GM11168 (cell line): ENCODE data around the gene TACC2.

ENCODE experiments used
- in situ Hi-C: fragments of 300-500 bp; cut with MboI; formaldehyde crosslinking; loops from one replicate; pipeline ENCODE4 v1.12.0; 2022; ENCODE audit warnings: low sequenced_read_pairs; ENCODE audit not compliant: unreplicated experiment

Gene TACC2

GRCh38 chr10:122282253-122282671, 293.3 kb downstream of the TACC2 start:
- in situ Hi-C loops = loop anchor here (25.0 kb wide), 1 partner anchor 280 kb away; the partner anchor contains the start of gene DMBT1

GRCh38 chr10:122282909-122283308, 293.9 kb downstream of the TACC2 start:
- in situ Hi-C loops = loop anchor here (25.0 kb wide), 1 partner anchor 279 kb away; the partner anchor contains the start of gene DMBT1

GRCh38 chr10:122285506-122286444, 296.8 kb downstream of the TACC2 start:
- in situ Hi-C loops = loop anchor here (25.0 kb wide), 1 partner anchor 277 kb away; the partner anchor contains the start of gene DMBT1

GRCh38 chr10:122286867-122287266, 297.9 kb downstream of the TACC2 start:
- in situ Hi-C loops = loop anchor here (25.0 kb wide), 1 partner anchor 275 kb away; the partner anchor contains the start of gene DMBT1

- in situ Hi-C loops = loop anchor here (25.0 kb wide), 1 partner anchor 275 kb away; the partner anchor contains the start of gene DMBT1
Observed at GRCh38 chr10:122287570-122287969, 298.6 kb downstream of the TACC2 start.

- in situ Hi-C loops = loop anchor here (25.0 kb wide), 1 partner anchor 274 kb away; the partner anchor contains the start of gene DMBT1
Observed at GRCh38 chr10:122288262-122288661, 299.3 kb downstream of the TACC2 start.

GRCh38 chr10:122288917-122289316, 300.0 kb downstream of the TACC2 start:
- in situ Hi-C loops = loop anchor here (25.0 kb wide), 1 partner anchor 273 kb away; the partner anchor contains the start of gene DMBT1

- in situ Hi-C loops = loop anchor here (25.0 kb wide), 1 partner anchor 272 kb away; the partner anchor contains the start of gene DMBT1
Observed at GRCh38 chr10:122290334-122290733, 301.4 kb downstream of the TACC2 start.

- in situ Hi-C loops = loop anchor here (25.0 kb wide), 1 partner anchor 271 kb away; the partner anchor contains the start of gene DMBT1
Observed at GRCh38 chr10:122290833-122291532, 302.0 kb downstream of the TACC2 start.

GRCh38 chr10:122291739-122292138, 302.8 kb downstream of the TACC2 start:
- in situ Hi-C loops = loop anchor here (25.0 kb wide), 1 partner anchor 271 kb away; the partner anchor contains the start of gene DMBT1

- in situ Hi-C loops = loop anchor here (25.0 kb wide), 1 partner anchor 270 kb away; the partner anchor contains the start of gene DMBT1
Observed at GRCh38 chr10:122292376-122292775, 303.4 kb downstream of the TACC2 start.

- in situ Hi-C loops = loop anchor here (25.0 kb wide), 1 partner anchor 269 kb away; the partner anchor contains the start of gene DMBT1
Observed at GRCh38 chr10:122293156-122293960, 304.4 kb downstream of the TACC2 start.

- in situ Hi-C loops = loop anchor here (25.0 kb wide), 1 partner anchor 268 kb away; the partner anchor contains the start of gene DMBT1
Observed at GRCh38 chr10:122293961-122294380, 305.0 kb downstream of the TACC2 start.

- in situ Hi-C loops = loop anchor here (25.0 kb wide), 1 partner anchor 268 kb away; the partner anchor contains the start of gene DMBT1
Observed at GRCh38 chr10:122294511-122295450, 305.8 kb downstream of the TACC2 start.

GRCh38 chr10:122295451-122295809, 306.5 kb downstream of the TACC2 start:
- in situ Hi-C loops = loop anchor here (25.0 kb wide), 1 partner anchor 267 kb away; the partner anchor contains the start of gene DMBT1

- in situ Hi-C loops = loop anchor here (25.0 kb wide), 1 partner anchor 266 kb away; the partner anchor contains the start of gene DMBT1
Observed at GRCh38 chr10:122296363-122297120, 307.6 kb downstream of the TACC2 start.

- in situ Hi-C loops = loop anchor here (25.0 kb wide), 1 partner anchor 265 kb away; the partner anchor contains the start of gene DMBT1
Observed at GRCh38 chr10:122297583-122297982, 308.6 kb downstream of the TACC2 start.
